Astrocyte of the cerebellum (primary cell): ENCODE data around the gene TM4SF1.

Experiments used
- DNase-seq: peaks from one replicate; pipeline ENCODE4 v3.0.0-alpha.2; 2011; ENCODE audit warnings: low read depth
- H3K4me3 ChIP-seq: 2 replicates; pipeline ENCODE4 v1.5.1; 2011; ENCODE audit warnings: mild to moderate bottlenecking, low read depth, low read length, moderate library complexity
- in situ Hi-C: cut with HindIII; loops from 2 replicates; pipeline ENCODE4 v1.10.0; 2017; ENCODE audit warnings: low sequenced_read_pairs
- TF ChIP-seq, protein P1 (sequence below): IDR thresholded peaks from 2 replicates; pipeline ENCODE4 v1.5.1; 2012; ENCODE audit warnings: low read length, low read depth, moderate library complexity, mild to moderate bottlenecking; ENCODE audit errors: missing control alignments

Gene TM4SF1

DNA sequence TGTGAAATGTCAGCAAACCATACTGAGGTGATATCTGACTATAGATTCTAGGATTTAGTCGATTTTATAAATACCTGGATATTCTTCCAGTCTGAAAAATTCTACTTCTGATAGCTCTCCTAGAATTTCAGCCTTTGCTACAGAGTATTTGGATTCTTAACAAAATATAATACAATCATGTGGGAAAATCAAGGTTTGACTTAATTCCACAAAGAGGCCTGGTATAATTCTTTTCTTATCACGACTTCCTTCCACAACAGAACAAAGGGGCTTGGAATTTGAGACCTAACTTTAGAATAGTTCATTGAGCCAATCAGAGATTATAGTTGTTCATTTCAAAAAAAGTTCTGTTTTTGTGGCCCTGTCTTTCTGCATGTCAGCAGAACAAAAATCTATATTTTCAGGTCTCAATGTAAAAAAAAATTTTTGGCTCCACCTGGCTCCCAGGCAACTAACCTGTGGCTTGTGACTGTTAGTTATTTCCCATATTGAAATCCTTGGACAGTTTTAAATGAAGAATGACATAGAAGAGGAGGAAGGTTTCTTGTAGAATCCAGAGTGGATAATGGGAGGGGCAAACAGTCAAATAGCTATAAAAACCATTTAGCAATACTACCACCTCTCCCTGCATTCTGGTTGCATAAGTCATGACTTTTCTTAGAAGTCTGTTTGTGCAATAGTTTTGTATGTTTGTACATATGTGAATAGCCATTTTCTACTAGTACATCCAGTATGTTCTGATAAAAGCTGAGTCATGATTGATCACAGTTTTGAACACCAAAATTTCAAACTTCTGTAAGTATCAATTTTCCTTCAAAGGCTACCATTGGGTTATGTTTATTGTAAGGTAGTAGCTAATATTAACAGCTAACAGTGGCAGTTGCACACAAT is 4.0 kb downstream of the TM4SF1 start:
- DNase-seq, result no peak
- no peak overlapping the region for H3K4me3 ChIP-seq
- TF ChIP-seq, protein P1, sequence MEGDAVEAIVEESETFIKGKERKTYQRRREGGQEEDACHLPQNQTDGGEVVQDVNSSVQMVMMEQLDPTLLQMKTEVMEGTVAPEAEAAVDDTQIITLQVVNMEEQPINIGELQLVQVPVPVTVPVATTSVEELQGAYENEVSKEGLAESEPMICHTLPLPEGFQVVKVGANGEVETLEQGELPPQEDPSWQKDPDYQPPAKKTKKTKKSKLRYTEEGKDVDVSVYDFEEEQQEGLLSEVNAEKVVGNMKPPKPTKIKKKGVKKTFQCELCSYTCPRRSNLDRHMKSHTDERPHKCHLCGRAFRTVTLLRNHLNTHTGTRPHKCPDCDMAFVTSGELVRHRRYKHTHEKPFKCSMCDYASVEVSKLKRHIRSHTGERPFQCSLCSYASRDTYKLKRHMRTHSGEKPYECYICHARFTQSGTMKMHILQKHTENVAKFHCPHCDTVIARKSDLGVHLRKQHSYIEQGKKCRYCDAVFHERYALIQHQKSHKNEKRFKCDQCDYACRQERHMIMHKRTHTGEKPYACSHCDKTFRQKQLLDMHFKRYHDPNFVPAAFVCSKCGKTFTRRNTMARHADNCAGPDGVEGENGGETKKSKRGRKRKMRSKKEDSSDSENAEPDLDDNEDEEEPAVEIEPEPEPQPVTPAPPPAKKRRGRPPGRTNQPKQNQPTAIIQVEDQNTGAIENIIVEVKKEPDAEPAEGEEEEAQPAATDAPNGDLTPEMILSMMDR, result no peak
- in situ Hi-C loops, result no loop called here

DNA sequence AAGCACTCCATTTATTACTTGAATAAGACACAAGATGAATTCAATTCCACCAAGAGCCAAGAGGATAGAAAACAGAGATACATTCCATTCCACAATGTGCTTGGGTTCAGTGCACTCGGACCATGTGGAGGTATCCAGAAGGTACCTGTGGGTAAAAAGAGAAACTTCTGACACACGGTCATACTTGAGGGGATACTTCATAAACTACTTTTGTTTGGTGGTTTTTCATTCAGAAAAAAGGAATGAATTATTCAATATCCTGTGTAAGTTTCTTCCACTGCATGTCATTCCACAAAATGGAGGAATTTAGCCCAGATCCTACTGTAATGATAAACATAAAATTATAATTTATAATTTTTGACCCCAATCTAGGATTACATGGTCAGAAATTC is 5.7 kb downstream of the TM4SF1 start:
- no peak for DNase-seq
- in situ Hi-C loops, result no loop called here

DNA sequence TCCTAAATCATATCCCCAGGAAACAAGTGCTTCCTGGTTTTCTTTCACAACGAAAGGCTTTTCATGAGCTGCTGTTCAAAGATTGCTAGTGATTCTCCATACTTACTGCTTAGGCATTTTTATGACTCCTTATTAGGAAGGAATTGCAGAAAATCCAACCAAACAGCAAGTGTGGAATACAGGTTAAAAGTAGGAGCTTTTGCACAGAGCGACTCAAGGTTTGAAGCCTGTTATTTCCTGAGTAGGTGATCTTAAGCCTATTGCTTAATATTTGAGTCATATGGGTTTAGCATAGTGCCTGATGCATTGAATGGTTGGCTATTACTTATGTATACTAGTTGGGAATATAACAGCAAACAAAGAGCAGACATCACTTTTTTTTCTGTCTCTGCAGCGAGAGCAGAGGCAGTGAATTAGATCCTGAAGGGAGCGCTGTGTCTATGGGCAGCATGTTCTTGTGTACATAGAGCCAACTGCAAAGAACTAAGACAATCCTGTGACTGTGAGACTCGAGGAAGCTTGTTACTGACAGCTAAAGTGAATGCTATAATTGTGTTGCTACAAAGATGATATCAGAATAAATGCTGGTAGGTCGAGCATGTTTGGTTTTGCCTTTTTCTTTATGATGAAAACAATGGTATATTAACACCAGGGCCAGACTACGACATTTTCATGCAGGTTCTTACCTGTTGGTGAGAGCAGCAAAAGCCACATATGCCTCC is 6.3 kb downstream of the TM4SF1 start:
- DNase-seq, result no peak
- in situ Hi-C loops, result no loop called here
- H3K4me3 ChIP-seq, result no peak overlapping the region

More for the DNA sequence above, 5.7 kb downstream of the TM4SF1 start:
- TF ChIP-seq, protein P1, result no peak
- H3K4me3 ChIP-seq, result no peak overlapping the region

DNA sequence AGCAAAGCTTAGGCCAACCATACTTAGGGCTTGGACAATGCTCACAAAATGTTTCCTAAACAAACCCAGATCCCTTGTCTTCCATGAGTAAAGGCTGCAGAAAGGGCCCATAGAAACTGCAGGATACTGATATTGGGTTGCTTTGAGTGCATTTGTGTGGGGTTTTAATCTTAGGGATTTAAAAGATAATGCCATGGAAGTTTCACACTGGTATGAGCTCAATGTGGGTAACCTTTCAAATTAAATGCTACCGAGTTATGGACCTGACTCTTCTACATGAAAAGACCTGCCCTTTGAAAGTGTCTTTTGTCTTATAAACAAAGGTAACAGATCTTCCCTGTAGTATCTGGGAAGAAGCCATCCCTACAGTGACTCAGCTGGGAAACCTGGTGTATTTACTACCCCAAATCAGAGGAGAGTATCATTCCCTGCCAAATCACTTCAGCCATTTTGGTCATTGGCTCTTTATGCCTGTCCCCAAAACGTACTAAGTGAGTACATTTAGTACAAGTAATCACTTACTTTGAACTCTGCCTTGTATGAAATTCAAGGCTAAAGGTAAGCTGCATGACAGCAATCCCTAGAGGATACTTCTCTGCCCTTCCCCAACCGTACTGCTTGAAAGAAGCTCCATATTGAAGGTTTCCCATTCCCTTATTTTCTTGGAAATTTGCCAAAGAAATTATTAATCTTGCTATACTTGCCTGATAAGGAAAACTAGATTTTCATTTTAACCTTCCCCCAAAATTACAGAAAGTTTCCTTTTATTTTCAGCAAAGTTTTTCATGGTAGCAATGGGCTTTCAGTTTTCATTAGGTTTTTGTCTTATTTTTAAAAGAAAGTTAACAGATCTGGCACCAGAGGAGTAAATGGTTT is 7.2 kb downstream of the TM4SF1 start:
- in situ Hi-C loops, result no loop called here
- TF ChIP-seq, protein P1, result no peak
- no peak overlapping the region for H3K4me3 ChIP-seq
- DNase-seq, result no peak

More for the DNA sequence above, 6.3 kb downstream of the TM4SF1 start:
- TF ChIP-seq, protein P1, result no peak

DNA sequence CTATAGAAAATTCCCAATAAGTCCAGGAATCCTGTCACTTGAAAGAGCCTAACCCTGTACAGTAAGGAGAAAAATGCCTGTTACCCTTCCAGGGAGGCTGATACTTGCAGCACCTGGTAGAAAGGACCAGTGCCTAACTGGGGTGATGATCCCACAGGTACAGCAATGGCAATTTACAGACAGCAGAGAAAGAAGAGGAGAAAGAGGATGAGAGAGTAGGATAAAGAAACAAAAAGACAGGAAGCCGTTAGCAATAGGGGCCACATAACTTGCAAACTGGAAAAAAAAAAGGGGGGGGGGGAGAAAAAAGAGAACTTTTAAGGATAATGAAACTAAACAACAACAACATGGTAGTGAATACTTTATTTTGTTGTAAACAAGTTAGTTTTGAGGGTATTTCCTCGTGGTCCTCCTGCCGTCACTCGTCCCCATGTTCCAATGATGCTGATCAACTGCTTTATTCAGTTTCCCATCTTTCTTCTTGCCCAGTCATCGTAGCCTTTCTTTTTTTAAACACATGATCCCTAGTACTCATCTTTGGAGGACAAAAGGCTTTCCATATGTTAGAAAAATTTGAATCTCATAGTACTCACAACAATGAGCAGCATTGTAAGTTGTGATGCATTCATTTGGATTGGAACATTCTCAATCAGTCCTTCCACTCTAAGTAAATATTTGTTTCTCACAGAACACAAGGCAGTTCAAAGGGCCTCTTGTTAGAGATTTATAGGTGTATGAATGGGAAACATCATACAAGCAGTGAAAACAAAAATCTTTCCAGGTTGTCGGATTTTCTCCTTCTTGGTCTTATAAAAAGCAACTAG is 8.6 kb downstream of the TM4SF1 start:
- no peak for DNase-seq
- in situ Hi-C loops, result no loop called here
- TF ChIP-seq, protein P1, result no peak
- no peak overlapping the region for H3K4me3 ChIP-seq
